NCI-H524 treated with DMSO at 0.1 percent for 48 hours (cell line): Measurements from ENCODE around the gene HOMER3.
"Not testable (repeated sequence)": the region's sequence is repeated elsewhere in the genome, so short reads cannot be mapped to it uniquely, and the experiment has no call there.

Experiments used
- DNase-seq: peaks from one replicate; lab custom pipeline; 2025; lab: John Stamatoyannopoulos, UW

Gene HOMER3

DNA sequence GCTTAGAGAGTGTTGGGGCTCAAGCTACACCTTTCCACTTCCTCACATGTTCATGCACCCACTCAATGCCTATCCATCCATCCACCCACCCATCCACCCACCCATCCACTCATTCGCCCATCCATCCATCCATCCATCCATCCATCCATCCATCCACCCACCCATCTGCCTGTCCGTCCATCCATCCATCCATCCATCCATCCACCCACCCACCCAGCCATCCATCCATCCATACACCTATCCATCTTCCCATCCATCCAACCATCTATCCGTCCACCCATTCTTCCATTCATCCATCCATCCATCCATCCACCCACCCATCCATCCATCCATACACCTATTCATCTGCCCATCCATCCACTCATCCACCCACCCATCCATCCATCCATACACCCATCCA, 13.1 kb upstream of the HOMER3 start:
- DNase-seq: no peak

DNA sequence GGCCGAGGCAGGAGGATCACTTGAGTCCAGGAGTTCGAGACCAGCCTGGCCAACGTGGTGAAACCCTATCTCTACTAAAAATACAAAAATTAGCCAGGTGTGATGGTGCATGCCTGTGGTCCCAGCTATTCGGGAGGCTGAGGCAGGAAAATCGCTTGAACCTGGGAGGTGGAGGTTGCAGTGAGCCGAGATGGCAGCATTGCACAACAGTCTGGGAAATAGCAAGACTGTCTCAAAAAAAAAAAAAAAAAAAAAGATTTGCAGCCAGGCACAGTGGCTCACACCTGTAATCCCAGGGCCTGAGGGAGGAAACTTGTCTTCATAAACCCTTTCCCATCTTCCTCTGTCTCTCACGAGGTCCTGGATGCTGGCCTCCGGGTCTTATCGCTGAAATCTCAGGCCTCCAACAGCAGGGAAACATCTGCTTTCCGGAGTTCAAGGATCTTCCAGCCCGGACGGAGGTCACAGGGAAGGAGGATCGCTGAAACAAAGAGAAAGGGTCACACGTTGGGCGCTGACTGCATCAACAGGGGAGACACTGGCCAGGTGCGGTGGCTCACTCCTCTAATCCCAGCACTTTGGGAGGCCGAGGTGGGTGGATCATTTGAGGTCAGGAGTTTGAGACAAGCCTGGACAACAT, 11.5 kb upstream of the HOMER3 start:
- DNase-seq: not testable (repeated sequence)

DNA sequence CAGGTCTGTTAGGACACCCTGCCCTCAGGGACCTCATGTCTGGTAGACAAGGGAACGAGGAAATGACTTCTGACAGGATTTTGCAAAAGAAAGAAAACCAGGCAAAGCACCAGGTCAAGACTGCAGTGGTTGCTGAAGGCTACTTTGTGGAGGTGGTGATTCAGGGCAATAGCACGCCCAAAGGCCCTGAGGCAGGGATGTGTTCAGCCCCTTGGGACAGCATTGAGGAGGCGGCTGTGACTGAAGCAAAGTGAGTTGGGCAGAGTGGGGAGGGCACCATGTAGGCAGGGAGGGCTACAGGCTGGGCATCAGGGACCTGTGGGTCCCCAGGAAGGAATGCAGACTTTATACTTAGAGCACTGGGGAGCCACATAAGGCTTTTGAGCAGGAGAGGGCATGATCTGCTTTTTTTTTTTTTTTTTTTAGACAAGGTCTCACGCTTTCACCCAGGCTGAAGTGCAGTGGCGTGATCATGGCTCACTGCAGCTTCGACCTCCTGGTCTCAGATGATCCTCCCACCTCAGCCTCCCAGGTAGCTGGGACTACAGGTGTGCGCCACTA, 10.8 kb upstream of the HOMER3 start:
- no peak for DNase-seq

DNA sequence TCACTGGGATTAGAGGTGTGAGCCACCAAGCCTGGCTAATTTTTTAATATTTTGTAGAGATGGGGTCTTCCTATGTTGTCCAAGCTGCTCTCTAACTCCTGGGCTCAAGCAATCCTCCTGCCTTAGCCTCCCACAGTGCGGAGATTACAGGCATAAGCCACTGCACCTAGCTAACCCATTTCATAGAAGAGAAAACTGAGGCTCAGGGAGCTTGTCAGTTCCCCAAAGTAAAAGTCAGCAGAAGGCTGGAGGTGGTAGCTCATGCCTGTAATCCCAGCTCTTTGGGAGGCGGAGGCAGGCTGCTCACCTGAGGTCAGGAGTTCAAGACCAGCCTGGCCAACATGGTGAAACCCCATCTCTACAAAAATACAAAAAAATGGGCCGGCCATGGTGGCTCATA, 8.8 kb upstream of the HOMER3 start:
- no peak for DNase-seq

DNA sequence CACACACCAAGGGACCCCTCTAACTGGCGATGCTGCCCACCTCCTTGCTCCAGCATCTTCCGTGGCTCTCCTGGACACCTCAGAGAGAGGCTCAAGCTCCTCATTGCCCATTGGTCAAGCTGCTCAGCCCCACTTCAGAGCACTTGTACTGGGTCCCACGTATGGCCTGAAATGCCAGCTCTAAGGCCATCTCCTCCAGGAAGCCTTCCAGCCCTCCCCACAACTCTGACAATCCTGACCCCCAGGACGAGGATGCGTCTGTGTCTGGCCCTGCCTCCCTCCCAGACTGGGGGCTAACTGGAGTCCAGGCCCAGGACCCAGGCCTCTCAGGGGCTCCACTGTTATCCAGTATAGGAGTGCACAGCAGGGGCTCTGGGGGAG, 7.9 kb upstream of the HOMER3 start:
- DNase-seq: no peak

DNA sequence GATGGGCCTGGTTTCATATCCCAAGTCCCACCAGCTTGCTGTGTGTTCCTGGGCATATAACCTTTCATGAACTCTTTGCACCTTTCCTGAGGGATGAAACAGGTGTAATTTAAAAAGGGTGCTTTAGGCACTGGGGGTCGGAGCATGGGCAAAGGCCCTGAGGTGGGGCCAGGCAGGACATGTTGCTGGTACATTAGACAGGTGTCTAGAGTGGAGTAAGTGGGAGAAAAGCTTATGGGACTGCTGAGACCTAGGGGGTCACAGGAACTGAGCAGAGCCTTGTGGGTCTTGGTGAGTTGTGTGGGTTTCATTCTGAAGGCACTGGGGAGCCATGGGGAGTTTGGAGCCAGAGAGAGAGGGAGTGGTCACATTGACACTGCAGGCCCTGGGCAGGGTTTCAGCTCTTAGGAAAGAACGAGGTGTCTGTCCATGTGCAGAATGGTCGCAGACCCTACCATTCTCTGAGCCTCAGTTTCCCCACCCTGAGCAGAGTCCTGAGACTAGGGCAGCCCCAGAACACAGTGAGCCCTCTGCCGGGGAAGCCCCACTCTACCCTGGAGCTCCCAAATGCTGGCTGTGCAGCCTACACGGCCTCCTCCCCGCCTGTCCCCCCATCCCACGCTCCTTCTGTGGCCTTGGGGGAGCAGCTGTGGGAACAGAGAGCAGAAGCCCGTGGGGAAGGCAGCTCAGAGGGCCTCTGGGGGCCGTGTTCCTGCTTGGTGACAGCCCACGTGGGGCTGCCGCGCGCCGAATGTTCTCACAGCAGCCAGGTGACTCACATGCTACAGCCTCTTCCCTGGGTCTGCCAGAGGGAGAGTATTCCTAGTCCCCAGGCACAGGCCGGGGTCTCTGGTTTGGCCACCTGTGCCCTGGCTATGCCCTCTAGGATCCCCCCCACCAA, 7.3 kb upstream of the HOMER3 start:
- no peak for DNase-seq

DNA sequence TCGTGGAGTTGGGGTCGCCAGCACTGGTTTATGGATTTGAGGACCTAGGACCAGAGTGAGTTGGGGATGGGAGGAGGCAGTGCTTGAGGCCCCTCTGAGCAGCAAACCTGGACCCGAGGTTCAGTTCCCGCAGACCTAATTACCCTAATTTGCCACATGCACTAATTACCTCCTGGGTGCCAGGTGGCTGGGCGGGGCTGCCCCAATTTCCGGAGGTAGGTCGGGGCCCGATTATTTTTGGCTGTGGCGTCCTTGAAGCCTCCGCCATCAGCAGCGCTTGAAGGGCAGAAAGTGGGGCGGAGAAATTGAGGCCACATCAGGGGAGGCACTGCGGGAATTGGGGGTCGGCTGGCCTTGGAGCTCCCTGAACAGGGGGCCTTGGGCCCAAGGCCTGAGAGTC, 5.9 kb upstream of the HOMER3 start:
- DNase-seq: no peak

DNA sequence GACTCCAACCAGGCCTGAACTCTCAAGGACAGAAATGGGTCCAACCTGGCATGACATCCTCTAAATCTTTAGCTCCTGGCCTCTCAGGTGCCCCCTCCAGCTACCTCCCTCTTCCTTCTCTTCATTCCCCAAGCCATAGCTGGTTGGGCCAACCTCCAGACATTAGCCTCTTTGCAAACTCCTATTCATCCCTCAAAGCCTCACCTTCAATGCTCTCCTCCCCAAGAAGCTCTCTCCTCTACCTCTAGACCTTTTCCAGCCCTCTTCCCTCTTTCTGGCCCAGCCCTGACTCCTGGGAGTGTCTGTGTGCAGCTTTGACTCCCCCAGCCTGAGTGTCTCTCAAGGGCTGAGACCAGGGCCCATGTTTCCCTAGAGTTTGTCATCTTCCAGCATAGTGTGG, 5.3 kb upstream of the HOMER3 start:
- no peak for DNase-seq

DNA sequence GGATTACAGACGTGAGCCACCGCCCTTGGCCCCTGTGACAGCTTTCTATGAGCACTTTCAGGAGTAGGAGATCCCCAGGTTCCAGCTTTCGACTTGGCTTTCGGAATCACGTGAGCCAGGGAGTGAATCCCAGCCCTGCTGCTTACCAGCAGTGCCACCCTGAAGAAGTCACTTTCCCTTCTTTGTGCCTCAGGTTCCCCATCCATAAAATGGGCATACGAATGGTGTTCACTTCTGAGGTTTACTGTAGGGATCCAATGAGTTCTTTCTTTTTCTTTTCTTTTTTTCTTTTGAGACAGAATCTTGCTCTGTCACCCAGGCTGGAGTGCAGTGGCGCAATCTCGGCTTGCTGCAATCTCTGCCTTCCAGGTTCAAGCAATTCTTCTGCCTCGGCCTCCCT, 4.3 kb upstream of the HOMER3 start:
- no peak for DNase-seq

DNA sequence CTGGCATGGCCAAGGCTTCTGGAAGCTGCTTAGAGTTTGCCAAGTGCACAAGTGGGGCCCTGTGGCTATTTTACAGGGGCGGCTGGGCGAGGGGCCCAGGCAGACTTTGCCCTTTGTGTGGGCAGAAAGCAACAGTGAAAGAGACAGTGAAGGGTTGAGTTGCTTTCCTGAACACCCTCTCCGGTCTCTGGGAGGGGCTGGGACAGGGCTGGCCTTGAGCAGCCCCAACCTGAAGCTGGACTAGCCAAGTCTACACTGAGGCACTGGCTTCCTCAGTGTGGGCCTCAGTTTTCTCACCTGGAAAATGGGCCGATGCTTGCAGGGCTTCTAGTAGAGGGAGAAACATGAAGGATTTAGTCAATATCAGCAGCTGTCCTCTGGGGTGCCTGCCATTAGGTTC, 2.4 kb upstream of the HOMER3 start:
- DNase-seq: no peak

DNA sequence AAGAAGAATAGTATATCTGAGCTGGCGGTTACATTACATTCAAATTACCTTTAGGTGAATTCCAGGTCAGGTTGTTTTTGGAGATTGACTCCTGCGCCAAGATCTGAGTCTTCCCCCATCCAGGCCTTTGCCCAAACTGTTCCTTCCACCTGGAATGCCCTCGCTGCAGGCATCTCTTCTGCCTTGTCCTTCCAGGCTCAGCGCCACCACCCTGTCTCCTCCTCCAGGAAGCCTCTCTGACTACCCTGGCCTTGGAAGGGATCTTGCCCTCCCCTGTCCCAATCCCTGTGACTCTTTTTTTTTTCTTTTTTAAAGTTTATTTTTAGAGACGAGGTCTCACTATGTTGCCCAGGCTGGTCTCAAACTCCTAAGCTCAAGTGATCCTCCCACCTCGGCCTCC, 1.7 kb upstream of the HOMER3 start:
- no peak for DNase-seq

DNA sequence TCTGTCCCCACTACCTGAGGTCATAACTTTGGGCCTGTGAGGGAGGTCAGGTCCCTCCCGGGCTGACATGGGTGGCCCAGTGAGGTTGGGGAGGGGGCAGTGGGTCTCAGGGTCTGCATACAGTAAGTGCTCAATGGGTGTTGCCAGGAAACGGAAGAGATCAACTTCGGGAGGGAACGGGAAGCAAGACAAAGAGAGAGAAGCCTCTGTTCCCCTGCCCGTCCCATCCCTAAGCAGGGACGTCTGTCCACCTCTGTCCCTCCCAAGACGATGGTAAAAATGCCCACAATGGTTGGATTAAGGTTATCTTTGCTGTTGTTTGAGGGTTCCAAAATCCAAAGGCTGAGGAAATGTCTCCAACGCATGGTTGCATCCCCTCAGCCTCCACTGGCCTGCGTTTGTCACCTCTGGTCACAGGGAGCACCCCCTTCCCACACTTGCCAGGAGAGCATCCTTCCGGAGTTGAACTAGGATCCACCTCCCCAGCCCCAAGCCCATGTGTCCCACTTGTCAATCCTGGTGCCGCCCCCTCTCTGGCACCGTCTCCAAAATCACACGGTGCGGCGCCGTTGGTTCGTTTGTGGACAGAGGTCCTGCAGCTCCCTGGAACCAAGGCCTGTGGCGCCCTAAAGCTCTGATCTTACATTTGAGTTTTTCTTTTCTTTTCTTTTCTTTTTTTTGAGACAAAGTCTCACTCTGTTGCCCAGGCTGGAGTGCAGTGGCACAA, 774 bp upstream of the HOMER3 start:
- no peak for DNase-seq

DNA sequence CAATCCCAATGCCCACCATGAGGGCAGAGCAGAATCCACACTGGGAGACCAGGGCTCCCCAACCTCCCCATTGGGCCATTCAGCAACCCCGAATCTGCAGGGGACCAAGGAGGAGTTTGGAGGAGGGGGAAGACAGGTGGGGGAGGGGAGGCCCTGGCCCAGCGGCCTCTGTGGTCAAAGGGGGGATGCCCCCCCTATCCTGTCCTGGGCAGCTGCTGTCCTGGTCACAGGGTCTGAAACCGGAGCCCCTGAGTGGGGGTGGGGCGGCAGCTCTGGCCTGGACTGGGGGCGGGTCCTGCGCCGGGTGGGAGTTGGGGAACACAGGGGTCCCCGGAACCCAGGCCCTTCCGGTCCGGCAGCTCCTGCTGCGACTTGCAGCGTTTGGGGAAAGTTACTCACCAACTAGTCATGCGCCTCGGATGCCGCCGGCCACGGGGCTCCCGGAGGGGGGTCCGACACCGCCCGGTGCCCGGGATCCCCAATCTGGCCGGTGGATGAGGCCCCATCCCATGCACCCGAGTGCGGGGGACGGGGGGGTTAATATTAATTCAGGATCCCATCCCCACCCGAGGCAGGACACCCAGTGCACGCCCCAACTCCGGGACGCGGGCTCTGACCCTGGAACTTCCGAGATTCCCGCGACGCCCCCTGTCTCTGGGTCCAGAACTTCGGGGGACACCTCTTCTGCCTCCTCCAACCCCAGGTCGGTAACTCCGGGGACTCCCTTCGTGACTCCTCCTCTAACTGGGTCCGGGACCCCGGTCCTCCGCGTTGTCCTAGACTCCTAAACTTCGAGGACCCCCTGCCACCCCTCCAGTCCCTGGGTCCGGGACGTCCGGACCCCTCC, 872 bp downstream of the HOMER3 start:
- DNase-seq: no peak

DNA sequence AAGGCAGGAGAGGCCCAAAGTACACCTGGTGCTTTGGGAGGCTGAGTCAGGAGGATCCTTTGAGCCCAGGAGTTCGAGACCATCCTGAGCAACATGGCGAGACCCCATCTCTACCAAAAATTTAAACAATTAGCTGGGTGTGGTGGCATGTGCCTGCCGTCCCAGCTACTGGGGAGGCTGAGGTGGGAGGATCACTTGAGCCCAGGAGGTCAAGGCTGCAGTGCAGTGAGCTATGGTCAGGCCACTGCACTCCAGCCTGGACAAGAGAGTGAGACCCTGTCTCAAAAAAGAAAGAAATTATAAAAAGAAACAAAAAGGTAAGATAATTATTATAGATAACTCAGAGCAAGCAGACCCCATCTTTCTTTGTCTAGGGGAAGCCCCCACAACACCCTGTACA, 1.9 kb downstream of the HOMER3 start:
- no peak for DNase-seq

DNA sequence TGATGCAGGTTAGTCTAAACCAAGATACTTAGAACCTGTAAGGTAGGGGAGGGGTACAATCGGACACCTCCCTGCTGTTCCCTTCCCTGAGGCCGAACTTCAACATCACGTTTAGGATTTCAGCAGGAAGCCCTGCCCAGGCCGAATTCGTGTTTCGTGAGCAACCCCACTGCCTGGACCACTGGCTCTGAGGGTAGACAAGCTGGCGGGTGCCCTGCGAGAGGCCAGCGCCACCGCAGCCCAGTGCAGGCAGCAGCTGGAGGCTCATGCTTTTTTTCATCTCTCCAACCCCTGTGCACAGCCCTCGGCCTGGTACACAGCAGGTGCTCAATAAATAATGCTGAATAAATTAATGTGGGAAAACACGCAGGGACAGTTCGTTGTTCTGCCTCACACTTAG, 7.7 kb downstream of the HOMER3 start:
- DNase-seq: no peak

DNA sequence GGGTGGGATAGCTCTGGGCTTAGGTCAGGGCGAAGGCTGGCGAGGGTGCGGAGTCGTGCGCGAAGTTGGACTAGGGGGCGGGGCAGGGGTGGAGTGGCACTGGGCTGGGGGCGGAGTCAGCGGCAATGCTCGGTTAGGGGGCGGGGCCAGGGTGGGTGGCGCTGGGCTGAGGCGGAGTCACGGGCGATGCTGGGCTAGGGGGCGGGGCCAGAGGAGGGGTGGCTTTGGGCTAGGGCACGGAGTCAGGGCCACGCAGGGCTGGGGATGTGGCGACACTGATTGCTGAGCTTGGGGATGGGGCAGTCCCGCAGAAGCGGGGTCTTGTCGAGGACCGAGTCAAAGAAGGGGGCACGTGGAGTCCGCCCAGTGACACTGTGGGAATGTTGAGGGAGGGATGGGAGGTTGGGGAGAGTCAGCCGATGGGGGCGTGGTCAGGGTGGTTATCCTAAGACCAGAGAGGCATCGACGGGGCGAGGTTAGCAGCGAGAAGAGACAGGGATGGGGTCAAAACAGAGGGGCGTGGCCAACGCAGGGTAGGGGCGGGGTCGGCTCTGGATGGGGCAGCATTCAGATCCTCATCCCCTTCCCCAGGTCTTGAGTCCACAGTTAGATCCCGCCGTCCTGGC, 8.7 kb downstream of the HOMER3 start:
- no peak for DNase-seq

DNA sequence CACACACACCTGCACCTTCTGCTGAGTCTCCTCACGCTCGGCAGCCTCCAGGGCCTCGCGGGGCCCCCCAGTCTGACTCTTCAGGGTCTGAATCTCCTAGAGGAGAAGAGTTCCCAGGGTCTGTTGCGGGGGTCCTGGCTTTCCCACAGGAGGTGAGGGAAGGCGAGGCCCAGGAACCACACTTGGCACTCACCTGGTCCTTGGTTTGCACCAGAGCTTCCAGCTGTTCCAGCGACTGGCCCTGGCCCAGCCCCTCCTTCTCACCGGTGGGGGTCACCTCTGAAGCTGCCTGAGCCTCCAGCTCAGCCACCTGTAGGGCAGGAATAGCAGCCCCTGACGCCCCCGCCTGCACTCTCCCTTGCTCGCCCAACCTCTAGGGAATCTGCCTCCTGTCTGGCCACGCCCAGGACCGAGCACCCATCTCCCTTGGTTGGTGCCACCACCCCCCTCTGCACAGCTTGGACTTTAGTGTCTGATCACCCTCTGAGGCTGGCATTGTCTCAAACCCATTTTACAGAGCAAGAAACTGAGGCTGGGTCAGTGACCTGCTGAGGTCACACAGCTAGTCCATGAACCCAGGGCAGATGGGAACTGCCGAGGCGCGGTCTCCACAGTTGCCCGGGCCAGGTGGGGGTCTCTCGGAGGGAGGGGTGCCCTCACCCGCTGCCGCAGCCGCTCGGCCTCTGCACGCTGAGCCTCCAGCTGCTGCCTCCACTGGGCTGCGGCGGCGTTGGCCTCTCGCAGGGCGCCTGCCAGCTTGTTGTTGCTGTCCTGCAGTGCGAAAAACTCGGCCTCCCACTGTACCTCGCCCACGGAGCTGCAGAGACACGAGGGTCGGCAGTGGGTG, 9.5 kb downstream of the HOMER3 start:
- no peak for DNase-seq

DNA sequence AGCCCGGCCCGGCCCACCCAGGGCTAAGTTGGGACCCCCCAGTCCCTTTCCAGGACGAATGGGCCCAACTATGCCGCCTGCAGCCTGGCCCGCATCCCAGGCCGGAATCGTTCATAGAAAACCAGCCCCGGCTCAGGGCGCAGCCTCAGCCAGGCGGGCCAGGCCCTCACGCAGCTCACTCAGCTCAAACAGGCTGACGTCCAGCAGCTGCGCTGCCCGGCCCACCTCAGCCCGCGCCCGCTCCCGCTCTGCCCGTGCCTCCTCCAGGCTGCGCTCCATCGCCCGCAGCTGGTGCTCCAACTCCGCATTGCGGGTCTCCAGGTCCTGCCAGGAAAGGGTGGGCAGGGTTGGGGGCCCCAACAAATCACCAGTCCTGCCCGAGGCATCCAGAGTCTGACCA, 11.7 kb downstream of the HOMER3 start:
- DNase-seq: no peak

DNA sequence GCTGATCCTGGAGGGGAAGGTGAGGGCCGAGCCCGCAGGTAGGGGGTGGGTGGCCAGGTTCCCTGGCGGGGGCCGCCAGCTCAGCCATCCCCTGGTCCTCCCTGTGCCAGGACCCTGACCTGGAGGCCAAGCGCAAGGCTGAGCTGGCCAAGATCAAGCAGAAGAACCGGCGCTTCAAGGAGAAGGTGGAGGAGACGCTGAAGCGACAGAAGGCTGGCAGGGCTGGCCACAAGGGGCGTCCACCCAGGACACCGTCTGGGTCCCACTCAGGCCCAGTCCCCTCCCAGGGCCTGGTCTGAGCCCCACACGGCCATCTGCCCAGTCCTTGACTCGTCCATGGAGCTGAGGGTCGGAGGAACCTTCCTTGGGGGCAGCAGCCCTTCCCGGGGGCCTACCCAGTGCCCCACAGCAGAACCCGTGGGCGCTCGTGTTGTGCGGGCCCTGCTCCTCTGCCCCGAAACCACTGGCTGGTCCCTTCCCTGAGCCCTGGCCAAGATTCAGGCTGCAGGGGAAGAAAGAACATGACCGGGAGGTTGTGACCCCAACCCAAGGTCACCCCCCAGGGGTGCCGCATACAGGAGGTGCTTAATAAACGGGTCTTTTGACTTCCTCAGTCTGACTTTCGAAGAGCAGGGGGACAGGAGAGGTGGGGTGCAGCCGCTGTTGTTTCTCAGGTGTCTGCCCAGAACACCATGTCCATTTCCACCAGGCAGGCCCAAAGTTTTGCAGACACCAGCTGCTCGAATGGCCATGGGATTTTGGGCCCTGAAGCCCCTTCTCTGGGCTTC, 12.8 kb downstream of the HOMER3 start:
- DNase-seq: no peak
